Measurements from ENCODE around the gene AGA.

DNA sequence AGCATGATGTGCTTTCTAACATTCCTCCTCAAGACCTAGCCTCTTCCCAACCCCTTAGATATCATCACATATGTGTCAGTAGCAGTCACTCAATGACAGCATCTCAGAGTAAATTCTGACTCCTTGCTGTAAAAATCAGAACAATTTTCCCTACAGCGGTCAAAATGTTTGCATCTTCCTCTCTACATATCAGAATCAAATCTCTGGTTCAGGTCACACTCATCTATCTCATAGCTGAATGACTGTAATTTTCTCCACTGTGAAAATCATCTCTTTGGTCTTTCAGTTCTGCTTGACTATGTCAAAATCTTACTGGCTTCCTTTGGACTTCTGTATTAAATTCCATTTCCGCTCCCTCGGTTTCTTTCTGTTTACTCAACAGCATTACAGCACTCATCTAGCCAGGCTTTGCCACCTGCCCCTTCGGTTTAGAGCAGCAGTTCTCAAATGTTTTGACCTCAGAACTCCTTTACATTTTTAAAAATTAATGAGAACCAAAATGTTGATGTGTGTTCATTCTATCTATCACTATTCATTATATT, 57.3 kb downstream of the AGA start:
- TF ChIP-seq, protein P1, sequence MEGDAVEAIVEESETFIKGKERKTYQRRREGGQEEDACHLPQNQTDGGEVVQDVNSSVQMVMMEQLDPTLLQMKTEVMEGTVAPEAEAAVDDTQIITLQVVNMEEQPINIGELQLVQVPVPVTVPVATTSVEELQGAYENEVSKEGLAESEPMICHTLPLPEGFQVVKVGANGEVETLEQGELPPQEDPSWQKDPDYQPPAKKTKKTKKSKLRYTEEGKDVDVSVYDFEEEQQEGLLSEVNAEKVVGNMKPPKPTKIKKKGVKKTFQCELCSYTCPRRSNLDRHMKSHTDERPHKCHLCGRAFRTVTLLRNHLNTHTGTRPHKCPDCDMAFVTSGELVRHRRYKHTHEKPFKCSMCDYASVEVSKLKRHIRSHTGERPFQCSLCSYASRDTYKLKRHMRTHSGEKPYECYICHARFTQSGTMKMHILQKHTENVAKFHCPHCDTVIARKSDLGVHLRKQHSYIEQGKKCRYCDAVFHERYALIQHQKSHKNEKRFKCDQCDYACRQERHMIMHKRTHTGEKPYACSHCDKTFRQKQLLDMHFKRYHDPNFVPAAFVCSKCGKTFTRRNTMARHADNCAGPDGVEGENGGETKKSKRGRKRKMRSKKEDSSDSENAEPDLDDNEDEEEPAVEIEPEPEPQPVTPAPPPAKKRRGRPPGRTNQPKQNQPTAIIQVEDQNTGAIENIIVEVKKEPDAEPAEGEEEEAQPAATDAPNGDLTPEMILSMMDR (IDR thresholded peaks at IDR 0.05): no peak
- no peak for TF ChIP-seq POLR2AphosphoS5 (IDR thresholded peaks at IDR 0.05)

All from prostate gland (tissue), 2 donors.